Measurements from ENCODE around the gene SP5.

- no peak for TF ChIP-seq CTCF (IDR thresholded peaks at IDR 0.05)
- TF ChIP-seq EZH2 (IDR thresholded peaks at IDR 0.05; ENCODE audit: borderline replicate concordance, insufficient read depth, low read depth, low read length, poor library complexity, severe bottlenecking), result no peak
Observed at GRCh38 chr2:170762760-170763159, 47.6 kb downstream of the SP5 start.

Data from B cell (primary cell).